Kidney (tissue), 22 donors: ENCODE data around the gene RIN1. TPM values are rescaled to one million over a fixed set of nuclear protein-coding genes. Genes with fewer than 3 reads are reported as not detected.
A peak's percentile ranks its signal among the peaks of the same experiment; 100 is the strongest.
"Not testable (repeated sequence)": the region's sequence is repeated elsewhere in the genome, so short reads cannot be mapped to it uniquely, and the experiment has no call there.

Experiments
- DNase-seq, 5 donors: peaks; one replicate each; pipeline ENCODE4 v3.0.0-alpha.2; 2013 to 2020
- FAIRE-seq: peaks from 2 replicates; lab custom pipeline; 2012; peaks lifted over from hg19 to GRCh38; lab: Jason Lieb, UNC
- H3K27ac ChIP-seq, 2 donors: one replicate each; pipeline ENCODE4 v1.7.0; 2013; ENCODE audit warnings: low read depth in 2 of 2, low read length in 2 of 2, inconsistent platforms in 1 of 2
- H3K27me3 ChIP-seq: one replicate; pipeline ENCODE4 v1.7.1; 2013; ENCODE audit warnings: low read length, inconsistent platforms; ENCODE audit not compliant: control insufficient read depth, insufficient read depth
- H3K36me3 ChIP-seq, 3 donors: one replicate each; pipeline versions ENCODE4 v1.7.0 to v1.7.1; 2013; ENCODE audit warnings: low read length in 3 of 3, control low read depth in 1 of 3, inconsistent platforms in 1 of 3; ENCODE audit not compliant: insufficient read depth in 3 of 3, control insufficient read depth in 2 of 3
- H3K4me1 ChIP-seq, 3 donors: one replicate each; pipeline versions ENCODE4 v1.7.0 to v1.7.1; 2013; ENCODE audit warnings: low read length in 3 of 3, inconsistent platforms in 1 of 3, low read depth in 1 of 3; ENCODE audit not compliant: control insufficient read depth in 2 of 3, insufficient read depth in 2 of 3
- H3K4me3 ChIP-seq, 3 donors: one replicate each; pipeline versions ENCODE4 v1.7.0 to v1.8.1; 2013; ENCODE audit warnings: low read length in 3 of 3, control low read depth in 1 of 3, inconsistent platforms in 1 of 3
- H3K9ac ChIP-seq, 3 donors: one replicate each; pipeline versions ENCODE4 v1.7.0 to v1.7.1; 2013; ENCODE audit warnings: low read length in 3 of 3, control low read depth in 1 of 3, inconsistent platforms in 1 of 3
- H3K9me3 ChIP-seq, 3 donors: one replicate each; pipeline versions ENCODE4 v1.7.0 to v1.7.1; 2013; ENCODE audit warnings: low read length in 3 of 3, control low read depth in 1 of 3, inconsistent platforms in 1 of 3; ENCODE audit not compliant: control insufficient read depth in 2 of 3, insufficient read depth in 1 of 3
- intact Hi-C: fragments of 100-400 bp; cut with DNase I; formaldehyde crosslinking; loops from one replicate; pipeline ENCODE4 v1.11.1; 2022
- long read RNA-seq, 10 donors: library from polyadenylated mRNA in 1 of 10; unstranded in 1 of 10; transcript quantifications; one replicate each; pipeline ENCODE4 v2.0.0 and lab custom pipeline, GENCODE V29; 2021 to 2026
- polyA plus RNA-seq: library from polyadenylated mRNA; stranded (reverse); fragments of 350-450 nt; fragmentation: Illumina TruSeq; extraction: RNeasy Lipid Tissue Mini Kit (QIAGEN cat#74804); gene quantifications from one replicate; pipeline ENCODE4 v1.2.3, GENCODE V29; 2014; ENCODE audit warnings: low read depth, low replicate concordance; ENCODE audit not compliant: insufficient read depth
- total RNA-seq: library from RNA; stranded (reverse); fragmentation: NEBNext Ultra II Directional; extraction: Animal tissue kit (Norgen Biotek cat#: 25700); gene quantifications from one replicate; pipeline ENCODE4 v1.2.1, GENCODE V29; 2021
- TF ChIP-seq, protein P1 (sequence below): IDR thresholded peaks from 3 replicates; pipeline ENCODE4 v1.5.1; 2012; ENCODE audit warnings: mild to moderate bottlenecking, moderate library complexity, borderline replicate concordance; ENCODE audit not compliant: insufficient read depth; ENCODE audit errors: extremely low read depth
- donor health status: control.
- donor health status: control.
- donor health status: control.
- donor health status: control.
- donor health status: control.
- donor health status: DM: yes; HTN: yes; CAD: no.
- donor health status: Normal renal cell carcinoma (clear cell type).

The RIN1 gene, protein sequence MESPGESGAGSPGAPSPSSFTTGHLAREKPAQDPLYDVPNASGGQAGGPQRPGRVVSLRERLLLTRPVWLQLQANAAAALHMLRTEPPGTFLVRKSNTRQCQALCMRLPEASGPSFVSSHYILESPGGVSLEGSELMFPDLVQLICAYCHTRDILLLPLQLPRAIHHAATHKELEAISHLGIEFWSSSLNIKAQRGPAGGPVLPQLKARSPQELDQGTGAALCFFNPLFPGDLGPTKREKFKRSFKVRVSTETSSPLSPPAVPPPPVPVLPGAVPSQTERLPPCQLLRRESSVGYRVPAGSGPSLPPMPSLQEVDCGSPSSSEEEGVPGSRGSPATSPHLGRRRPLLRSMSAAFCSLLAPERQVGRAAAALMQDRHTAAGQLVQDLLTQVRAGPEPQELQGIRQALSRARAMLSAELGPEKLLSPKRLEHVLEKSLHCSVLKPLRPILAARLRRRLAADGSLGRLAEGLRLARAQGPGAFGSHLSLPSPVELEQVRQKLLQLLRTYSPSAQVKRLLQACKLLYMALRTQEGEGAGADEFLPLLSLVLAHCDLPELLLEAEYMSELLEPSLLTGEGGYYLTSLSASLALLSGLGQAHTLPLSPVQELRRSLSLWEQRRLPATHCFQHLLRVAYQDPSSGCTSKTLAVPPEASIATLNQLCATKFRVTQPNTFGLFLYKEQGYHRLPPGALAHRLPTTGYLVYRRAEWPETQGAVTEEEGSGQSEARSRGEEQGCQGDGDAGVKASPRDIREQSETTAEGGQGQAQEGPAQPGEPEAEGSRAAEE
- total RNA-seq, result 9.2 TPM
- polyA plus RNA-seq, result 2.3 TPM
- long read RNA-seq, donor 1, result 0 reads
- long read RNA-seq, donor 2, partial matches to known transcripts, result 0 of 1 reads
- long read RNA-seq, donor 2, other reads (novel, unspliced or antisense), result 0 of 1 reads
- long read RNA-seq, donor 3, result 0 reads
- long read RNA-seq, donor 4, result 0 reads
- long read RNA-seq, donor 5, result 0 reads
- long read RNA-seq, donor 6, result 0 reads
- long read RNA-seq, donor 7, partial matches to known transcripts, result 9 of 17 reads
- long read RNA-seq, donor 7, other reads (novel, unspliced or antisense), result 5 of 17 reads
- long read RNA-seq, donor 8, partial matches to known transcripts, result 0 of 1 reads
- long read RNA-seq, donor 8, other reads (novel, unspliced or antisense), result 0 of 1 reads
- long read RNA-seq, donor 9, result 0 reads
- long read RNA-seq, donor 10, result 0 reads

DNA sequence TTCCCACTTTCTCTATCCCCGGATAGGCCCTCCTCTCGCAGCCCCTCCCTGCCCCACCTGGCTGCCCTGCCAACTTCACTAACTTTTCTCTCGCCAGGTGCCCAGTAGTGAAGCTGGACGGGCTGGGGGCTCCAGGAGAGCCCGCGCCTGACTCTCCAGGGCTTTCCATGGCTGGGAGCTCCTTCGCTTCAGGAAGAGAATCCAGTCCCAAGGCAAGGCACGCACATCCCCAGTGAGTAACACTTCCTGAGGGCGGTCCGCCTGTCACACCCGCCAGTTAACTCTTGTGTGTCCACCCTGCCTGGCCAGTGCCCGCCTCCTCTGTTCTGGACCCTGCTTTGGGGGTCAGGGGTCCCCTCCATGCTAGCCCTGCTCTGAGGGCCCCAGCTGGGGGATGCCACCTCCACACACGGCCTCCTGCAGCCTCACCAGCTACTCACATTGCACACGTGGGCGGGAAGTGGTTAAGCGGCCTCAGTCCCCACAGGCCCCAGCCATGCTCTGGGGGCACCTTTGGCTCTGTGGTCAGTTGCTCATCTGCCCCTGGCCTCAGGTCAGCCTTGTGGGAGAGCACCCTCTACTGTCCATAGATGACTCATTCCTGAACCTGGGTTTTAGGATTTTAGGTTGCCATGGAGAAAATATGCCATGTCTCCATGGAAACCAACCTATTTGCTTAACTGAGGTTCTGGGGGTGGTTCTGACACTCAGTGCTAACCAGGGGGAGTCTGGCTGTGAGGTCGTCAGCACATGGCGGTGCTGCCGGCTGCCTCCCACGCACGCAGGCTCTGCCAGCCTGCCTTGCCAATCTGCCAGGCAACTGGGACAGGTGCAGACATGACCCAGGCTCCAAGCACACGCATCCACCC is at the start of gene RIN1:
Gene RIN1 (minus strand): TSS at position 201 of the 869 bp plus-strand sequence. CDS start 32 bp downstream, at position 169.
- FAIRE-seq (no peak), DNase-seq (peak; percentile 45 to 91 (median 69))
- peak within 1 kb of the TSS in 1 of 2 donors; percentile 80 for H3K27ac ChIP-seq
- TF ChIP-seq, protein P1, sequence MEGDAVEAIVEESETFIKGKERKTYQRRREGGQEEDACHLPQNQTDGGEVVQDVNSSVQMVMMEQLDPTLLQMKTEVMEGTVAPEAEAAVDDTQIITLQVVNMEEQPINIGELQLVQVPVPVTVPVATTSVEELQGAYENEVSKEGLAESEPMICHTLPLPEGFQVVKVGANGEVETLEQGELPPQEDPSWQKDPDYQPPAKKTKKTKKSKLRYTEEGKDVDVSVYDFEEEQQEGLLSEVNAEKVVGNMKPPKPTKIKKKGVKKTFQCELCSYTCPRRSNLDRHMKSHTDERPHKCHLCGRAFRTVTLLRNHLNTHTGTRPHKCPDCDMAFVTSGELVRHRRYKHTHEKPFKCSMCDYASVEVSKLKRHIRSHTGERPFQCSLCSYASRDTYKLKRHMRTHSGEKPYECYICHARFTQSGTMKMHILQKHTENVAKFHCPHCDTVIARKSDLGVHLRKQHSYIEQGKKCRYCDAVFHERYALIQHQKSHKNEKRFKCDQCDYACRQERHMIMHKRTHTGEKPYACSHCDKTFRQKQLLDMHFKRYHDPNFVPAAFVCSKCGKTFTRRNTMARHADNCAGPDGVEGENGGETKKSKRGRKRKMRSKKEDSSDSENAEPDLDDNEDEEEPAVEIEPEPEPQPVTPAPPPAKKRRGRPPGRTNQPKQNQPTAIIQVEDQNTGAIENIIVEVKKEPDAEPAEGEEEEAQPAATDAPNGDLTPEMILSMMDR, result peak; percentile 4
- peaks cover 0 to 16% (median 15%) of the 10 kb centered on the region in 3 donors for H3K36me3 ChIP-seq
- H3K4me3 ChIP-seq, result peak within 1 kb of the TSS; percentile 30 to 61 (median 48)
- peaks cover 0 to 8% (median 2%) of the 10 kb centered on the region in 3 donors for H3K4me1 ChIP-seq
- H3K9me3 ChIP-seq, result no peaks in the 10 kb centered on the region
- intact Hi-C loops, result no loop called here
- H3K27me3 ChIP-seq, result no peaks in the 10 kb centered on the region
- H3K9ac ChIP-seq, result peak within 1 kb of the TSS in 2 of 3 donors; percentile 39 to 58

DNA sequence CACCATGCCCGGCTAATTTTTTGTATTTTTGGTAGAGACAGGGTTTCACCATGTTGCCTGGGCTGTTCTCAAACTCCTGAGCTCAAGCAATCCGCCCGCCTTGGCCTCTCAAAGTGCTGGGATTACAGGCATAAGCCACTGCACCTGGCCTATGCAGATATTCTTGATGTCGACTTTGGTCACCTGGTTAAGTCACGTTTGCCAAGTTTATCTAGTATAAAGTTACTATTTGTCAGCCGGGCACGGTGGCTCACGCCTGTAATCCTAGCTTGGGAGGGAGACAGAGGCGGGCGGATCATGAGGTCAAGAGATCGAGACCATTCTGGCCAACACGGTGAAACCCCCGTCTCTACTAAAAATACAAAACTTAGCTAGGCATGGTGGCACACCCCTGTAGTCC is 48.1 kb upstream of the RIN1 start:
- H3K9ac ChIP-seq, H3K27ac ChIP-seq, H3K27me3 ChIP-seq, DNase-seq, H3K4me3 ChIP-seq, H3K9me3 ChIP-seq, H3K36me3 ChIP-seq, FAIRE-seq, intact Hi-C loops, H3K4me1 ChIP-seq: not testable (repeated sequence)

DNA sequence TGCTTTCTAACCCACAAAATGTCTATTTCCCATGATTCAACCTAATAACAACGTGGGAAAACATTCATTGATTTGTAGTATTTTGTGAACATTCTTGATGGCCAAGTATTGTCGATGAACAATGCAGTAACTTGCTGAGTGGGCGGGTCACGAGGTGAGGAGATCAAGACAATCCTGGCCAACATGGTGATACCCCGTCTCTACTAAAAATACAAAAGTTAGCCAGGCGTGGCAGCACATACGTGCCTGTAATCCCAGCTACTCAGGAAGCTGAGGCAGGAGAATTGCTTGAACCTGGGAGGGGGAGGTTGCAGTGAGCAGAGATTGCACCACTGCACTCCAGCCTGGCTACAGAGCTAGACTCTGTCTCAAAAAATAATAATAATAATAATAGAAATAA is 44.0 kb upstream of the RIN1 start:
- H3K36me3 ChIP-seq, H3K27me3 ChIP-seq, H3K4me3 ChIP-seq, H3K9ac ChIP-seq, H3K9me3 ChIP-seq, FAIRE-seq, H3K4me1 ChIP-seq, intact Hi-C loops, H3K27ac ChIP-seq: not testable (repeated sequence)
- DNase-seq, result peak in 2 of 5 donors; percentile 32 to 46

DNA sequence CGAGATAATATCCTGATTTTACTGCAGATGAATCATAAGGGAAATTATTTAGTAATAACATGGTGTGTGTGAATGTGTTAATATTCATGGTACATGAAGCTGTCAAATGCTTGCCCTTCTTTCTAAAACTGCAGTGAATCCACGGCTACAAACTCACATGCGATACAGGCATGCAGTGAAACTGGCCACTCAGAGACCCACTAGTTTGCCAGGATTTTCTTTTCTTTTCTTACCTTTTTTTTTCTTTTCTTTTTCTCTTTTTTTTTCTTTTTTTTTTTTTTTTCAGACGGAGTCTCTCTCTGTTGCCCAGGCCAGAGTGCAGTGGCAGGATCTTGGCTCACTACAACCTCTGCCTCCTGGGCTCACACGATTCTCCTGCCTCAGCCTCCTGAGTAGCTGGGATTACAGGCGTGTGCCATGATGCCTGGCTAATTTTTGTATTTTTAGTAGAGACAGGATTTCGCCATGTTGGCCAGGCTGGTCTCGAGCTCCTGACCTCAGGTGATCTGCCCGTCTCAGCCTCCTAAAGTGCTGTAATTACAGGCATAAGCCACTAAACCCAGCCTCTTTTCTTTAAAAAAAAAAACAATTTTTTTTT is 37.6 kb upstream of the RIN1 start:
- FAIRE-seq, H3K9me3 ChIP-seq, H3K4me1 ChIP-seq, H3K9ac ChIP-seq, H3K4me3 ChIP-seq, H3K27me3 ChIP-seq, intact Hi-C loops, H3K36me3 ChIP-seq, H3K27ac ChIP-seq, DNase-seq: not testable (repeated sequence)
